ENCODE data around the gene TMCC1.

DNA sequence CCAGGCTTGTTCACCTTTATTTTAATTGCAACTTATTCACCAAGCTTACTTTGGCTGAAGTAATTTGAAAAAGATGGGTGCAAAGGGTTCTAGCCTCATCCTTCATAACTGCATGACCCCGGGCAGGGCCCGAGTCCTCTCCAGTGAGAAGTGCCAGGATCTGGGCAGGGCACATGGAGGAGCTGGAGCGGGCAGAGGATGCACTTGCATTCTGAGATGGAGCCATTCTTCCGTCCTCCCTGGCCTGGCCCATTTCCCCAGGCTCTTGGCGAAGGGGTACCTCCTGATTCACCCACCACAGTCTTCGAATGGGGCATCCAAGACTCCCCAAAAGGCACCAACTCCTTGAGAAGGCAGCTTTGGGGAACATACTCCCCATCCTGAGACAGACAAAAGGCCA lies 264.5 kb downstream of the TMCC1 start:
- no peak for TF ChIP-seq POLR2A (IDR thresholded peaks at IDR 0.05)
- TF ChIP-seq, protein P1, sequence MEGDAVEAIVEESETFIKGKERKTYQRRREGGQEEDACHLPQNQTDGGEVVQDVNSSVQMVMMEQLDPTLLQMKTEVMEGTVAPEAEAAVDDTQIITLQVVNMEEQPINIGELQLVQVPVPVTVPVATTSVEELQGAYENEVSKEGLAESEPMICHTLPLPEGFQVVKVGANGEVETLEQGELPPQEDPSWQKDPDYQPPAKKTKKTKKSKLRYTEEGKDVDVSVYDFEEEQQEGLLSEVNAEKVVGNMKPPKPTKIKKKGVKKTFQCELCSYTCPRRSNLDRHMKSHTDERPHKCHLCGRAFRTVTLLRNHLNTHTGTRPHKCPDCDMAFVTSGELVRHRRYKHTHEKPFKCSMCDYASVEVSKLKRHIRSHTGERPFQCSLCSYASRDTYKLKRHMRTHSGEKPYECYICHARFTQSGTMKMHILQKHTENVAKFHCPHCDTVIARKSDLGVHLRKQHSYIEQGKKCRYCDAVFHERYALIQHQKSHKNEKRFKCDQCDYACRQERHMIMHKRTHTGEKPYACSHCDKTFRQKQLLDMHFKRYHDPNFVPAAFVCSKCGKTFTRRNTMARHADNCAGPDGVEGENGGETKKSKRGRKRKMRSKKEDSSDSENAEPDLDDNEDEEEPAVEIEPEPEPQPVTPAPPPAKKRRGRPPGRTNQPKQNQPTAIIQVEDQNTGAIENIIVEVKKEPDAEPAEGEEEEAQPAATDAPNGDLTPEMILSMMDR (IDR thresholded peaks at IDR 0.05) = no peak

Measured in right lobe of liver (tissue), 4 donors.